Retinal pigment epithelial cell (primary cell): ENCODE results near the gene RPTOR.

Experiments
- DNase-seq: peaks from one replicate; pipeline ENCODE4 v3.0.0-alpha.2; 2010; ENCODE audit warnings: low read depth
- H3K4me3 ChIP-seq: 2 replicates; pipeline ENCODE4 v1.5.1; 2011; ENCODE audit warnings: mild to moderate bottlenecking, low read length, control low read depth, moderate library complexity
- CTCF ChIP-seq: conservative IDR thresholded peaks from 2 replicates; pipeline ENCODE4 v1.5.1; 2011; ENCODE audit warnings: low read depth, low read length, control low read depth, inconsistent platforms

RPTOR gene

GRCh38 chr17:80921741-80922579 is 377.3 kb downstream of the RPTOR start:
- no peak for DNase-seq
- no peak overlapping the region for H3K4me3 ChIP-seq
- TF ChIP-seq CTCF, result no peak

DNA sequence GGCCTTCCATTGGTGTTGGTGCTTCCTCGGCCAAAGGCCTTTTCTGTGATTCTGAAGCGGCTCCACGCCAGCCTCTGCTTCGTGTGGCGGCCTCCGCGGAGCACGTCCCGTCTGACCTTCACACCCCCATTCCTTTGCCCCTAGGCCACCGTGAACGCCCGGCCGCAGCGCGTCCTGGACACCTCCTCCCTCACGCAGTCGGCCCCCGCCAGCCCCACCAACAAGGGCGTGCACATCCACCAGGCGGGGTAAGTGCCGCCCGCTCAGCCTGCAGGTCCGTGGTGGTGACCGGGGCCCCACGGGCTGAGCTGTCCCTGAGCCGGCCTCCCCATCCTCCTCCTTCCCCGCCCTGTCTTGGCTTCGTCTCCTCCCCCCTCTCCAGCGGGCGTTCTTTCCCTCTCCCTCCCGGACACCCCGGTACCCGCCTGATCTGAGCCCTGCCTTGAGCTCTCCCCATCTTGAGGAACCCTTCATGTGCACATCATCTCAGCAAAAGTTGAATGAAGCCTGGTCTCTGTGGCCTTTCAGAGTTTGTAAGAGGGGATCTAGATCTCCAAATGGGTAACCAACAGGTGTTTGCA is 378.0 kb downstream of the RPTOR start:
- no peak for TF ChIP-seq CTCF
- no peak for DNase-seq
- no peak overlapping the region for H3K4me3 ChIP-seq

- TF ChIP-seq CTCF, result no peak
- no peak for DNase-seq
- no peak overlapping the region for H3K4me3 ChIP-seq
Measured at GRCh38 chr17:80923211-80924110, 378.8 kb downstream of the RPTOR start.

DNA sequence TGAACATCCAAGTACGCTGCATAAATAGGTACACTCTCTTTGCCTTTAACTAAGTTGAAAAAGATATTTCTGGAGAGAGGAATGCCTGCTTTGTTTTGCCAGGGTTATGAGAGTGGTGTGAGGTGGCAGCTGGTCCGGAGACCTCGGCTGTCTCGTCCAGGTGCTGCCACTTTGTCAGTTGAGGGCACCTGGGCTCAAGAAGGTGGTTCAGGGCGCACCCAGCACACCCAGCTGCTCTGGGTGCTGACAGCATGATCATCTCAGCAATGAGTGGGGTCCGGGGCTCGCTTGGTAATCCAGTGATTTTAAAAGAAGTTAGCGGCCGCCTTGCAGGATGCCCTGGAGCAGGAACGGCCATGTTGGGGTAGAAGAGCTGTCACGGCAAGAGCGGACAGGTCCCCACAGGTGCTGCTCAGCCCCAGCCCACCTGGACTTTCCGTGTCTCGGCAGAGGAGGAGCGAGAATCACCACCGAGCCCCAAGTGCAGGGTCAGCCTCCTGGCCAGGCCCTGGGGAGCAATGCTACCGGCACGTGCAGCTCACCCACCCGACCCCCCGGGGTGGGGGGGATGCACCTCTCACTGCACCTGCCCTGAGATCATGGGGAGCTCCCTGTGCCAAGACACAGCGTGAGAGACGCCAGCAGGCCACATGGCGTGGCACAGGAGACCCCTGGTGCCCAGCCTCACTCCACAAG is 379.6 kb downstream of the RPTOR start:
- DNase-seq, result no peak
- H3K4me3 ChIP-seq, result no peak overlapping the region
- no peak for TF ChIP-seq CTCF

DNA sequence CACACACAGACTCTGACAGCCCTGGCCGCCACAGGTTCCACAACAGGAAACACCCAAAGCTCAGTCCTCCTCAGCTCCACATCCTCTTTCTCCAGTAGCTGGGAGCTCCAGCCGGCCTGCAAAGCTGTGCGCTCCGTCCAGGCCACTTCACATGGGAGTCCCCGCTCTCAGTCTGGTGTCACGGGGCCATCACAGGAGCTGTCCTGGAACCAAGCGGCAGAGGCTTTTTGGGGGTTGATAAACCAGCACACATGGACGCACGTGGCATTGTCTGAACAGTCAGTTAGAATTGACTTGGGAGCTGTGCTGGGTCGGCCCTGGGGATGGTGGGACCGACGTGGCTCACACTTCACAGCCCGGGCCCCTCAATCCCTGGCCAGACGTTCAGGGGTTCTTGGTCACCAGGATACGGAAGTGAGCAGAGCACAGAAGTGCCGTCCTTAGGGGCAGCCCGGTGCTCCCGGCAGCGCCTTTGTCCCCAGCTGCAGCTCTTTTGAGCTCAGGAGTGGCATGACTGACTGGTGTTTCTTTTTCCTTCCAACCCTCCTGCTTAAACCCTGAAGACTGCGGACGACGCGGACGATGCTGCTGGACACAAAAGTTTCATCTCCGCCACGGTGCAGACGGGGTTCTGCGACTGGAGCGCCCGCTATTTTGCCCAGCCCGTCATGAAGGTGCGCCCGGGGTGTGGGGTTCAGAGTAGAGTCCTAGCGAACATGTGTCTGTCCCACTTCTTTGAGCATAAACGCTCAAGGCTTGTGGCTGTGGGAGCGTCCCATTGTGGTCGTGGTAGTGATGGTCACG is 380.4 kb downstream of the RPTOR start:
- TF ChIP-seq CTCF, result no peak
- DNase-seq, result no peak
- no peak overlapping the region for H3K4me3 ChIP-seq

GRCh38 chr17:80925688-80926335 is 381.2 kb downstream of the RPTOR start:
- no peak for TF ChIP-seq CTCF

More at GRCh38 chr17:80925688-80926335, 381.2 kb downstream of the RPTOR start:
- no peak overlapping the region for H3K4me3 ChIP-seq
- DNase-seq, result no peak
